ENCODE results near the gene FAM89A. TPM values are rescaled to one million over a fixed set of nuclear protein-coding genes. Genes with fewer than 3 reads are reported as not detected.
A peak's percentile ranks its signal among the peaks of the same experiment; 100 is the strongest.
"Not testable (repeated sequence)": the region's sequence is repeated elsewhere in the genome, so short reads cannot be mapped to it uniquely, and the experiment has no call there.

Gene FAM89A
- total RNA-seq, 1 donor from 2014 or later, result 56.7 TPM

DNA sequence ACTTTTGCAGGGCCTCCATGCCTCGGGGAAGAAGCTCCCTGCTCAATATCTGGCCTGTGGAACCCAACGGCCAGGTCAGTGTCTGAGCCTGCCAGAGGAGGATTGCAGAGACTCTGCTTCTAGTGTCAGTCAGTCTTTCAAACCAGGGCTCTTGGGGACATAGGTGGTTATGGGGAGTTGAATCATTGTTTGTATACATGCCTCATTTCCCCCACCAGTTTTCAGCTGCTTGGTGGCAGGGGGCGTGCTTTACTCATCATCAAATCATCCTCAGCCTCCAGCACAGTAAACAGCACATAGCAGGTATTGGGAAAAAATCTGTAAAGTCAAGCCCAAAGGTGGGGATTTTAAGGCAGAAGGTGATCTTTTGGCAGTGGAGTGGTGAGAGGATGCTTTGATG lies 17.4 kb upstream of the FAM89A start:
- no peak for DNase-seq (ENCODE audit: low read depth in 2 of 2)

- no peak for DNase-seq (ENCODE audit: low read depth in 2 of 2)
These were observed 15.2 kb upstream of the FAM89A start for GRCh38 chr1:231055271-231055670.

GRCh38 chr1:231053493-231054162 lies 13.6 kb upstream of the FAM89A start:
- peak; percentile 74 to 86 for DNase-seq (ENCODE audit: low read depth in 2 of 2)

DNA sequence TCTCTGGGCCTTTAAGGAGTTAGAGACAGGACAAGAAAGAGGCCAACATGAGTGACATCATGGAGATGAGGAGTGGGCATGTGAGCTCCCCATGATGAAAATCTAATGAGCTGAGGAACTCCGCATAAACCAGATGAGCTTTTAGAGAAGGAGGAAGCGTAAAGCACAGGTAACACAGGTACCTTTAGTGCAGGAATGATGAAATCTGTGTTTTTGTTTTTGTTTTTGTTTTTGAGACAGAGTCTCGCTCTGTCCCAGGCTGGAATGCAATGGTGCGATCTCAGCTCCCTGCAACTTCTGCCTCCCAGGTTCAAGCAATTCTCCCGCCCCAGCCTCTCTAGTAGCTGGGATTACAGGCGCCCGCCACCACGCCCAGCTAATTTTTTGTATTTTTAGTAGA lies 12.7 kb upstream of the FAM89A start:
- DNase-seq (ENCODE audit: low read depth in 2 of 2), result no peak

- DNase-seq (ENCODE audit: low read depth in 2 of 2), result not testable (repeated sequence)
These were observed 10.9 kb upstream of the FAM89A start for GRCh38 chr1:231050932-231051331.

- no peak for DNase-seq (ENCODE audit: low read depth in 2 of 2)
These were observed 10.3 kb upstream of the FAM89A start for GRCh38 chr1:231050395-231050794.

GRCh38 chr1:231049121-231049979 lies 9.3 kb upstream of the FAM89A start:
- DNase-seq (ENCODE audit: low read depth in 2 of 2), result no peak

GRCh38 chr1:231048419-231048818 lies 8.4 kb upstream of the FAM89A start:
- not testable (repeated sequence) for DNase-seq (ENCODE audit: low read depth in 2 of 2)

DNA sequence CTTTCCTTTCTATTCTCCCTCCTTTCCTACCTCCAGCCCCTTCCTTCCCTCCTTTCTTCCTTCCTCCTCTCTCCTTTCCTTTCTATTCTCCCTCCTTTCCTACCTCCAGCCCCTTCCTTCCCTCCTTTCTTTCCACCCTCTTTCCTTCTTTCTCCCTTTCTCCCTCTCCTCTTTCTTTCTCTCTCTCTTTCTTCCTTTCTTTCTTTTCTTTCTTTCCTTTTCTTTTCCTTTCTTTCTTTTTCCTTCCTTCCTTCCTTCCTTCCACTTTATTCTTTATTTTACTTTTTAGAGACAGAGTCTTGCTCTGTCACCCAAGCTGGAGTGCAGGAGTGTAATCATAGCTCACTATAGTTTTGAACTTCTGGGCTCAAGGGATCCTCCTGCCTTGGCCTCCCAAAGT lies 7.5 kb upstream of the FAM89A start:
- not testable (repeated sequence) for DNase-seq (ENCODE audit: low read depth in 2 of 2)

GRCh38 chr1:231046730-231047395 lies 6.8 kb upstream of the FAM89A start:
- no peak for DNase-seq (ENCODE audit: low read depth in 2 of 2)

DNA sequence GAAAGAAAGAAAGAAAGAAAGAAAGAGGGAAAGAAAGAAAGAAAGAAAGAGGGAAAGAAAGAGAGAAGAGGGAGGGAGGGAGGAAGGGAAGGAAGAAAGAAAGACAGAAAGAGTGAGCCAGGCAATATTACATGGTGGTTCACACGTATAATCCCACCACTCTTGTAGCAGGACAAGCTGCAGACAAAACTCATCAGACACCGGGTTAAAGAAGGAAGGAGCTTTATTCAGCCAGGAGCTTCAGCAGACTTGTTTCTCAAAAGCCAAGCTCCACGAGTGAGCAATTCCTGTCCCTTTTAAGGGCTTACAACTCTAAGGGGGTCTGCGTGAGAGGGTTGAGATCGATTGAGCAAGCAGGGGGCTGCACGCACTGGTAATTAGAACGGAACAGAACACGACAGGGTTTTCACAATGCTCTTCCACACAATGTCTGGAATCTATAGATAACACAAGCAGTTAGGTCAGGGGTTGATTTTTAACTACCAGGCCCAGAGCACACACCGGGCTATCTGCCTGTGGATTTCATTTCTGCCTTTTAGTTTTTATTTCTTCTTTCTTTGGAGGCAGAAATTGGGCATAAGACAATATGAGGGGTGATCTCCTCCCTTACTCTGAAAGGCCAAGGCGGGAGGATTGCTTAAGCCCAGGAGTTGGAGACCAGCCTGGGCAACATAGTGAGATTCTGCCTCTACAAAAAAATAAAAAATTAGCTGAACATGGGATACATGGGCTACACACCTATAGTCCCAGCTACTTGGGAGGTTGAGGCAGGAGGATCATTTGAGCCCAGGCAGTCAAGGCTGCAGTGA lies 6.1 kb upstream of the FAM89A start:
- not testable (repeated sequence) for DNase-seq (ENCODE audit: low read depth in 2 of 2)

GRCh38 chr1:231045286-231045685 lies 5.2 kb upstream of the FAM89A start:
- no peak for DNase-seq (ENCODE audit: low read depth in 2 of 2)

DNA sequence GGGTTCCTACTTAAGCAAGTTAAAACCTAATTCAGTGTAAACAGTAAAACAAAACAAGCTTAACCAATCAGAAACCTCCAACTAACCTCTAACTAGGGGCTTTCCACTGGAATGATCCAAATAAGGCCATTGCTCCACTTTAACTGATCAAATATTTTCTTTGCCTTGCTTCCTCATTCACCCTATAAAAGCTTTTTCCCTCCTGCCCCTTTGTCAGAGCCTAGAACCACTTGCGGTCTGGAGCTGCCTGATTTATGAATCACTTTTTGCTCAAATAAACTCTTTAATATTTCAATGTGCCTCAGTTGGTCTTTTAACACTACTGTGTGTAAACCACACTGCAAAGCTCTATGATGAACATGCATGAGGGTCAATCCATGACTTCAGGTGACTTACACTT lies 4.5 kb upstream of the FAM89A start:
- no peak for DNase-seq (ENCODE audit: low read depth in 2 of 2)

GRCh38 chr1:231041719-231042261 lies 1.7 kb upstream of the FAM89A start:
- no peak for DNase-seq (ENCODE audit: low read depth in 2 of 2)

DNA sequence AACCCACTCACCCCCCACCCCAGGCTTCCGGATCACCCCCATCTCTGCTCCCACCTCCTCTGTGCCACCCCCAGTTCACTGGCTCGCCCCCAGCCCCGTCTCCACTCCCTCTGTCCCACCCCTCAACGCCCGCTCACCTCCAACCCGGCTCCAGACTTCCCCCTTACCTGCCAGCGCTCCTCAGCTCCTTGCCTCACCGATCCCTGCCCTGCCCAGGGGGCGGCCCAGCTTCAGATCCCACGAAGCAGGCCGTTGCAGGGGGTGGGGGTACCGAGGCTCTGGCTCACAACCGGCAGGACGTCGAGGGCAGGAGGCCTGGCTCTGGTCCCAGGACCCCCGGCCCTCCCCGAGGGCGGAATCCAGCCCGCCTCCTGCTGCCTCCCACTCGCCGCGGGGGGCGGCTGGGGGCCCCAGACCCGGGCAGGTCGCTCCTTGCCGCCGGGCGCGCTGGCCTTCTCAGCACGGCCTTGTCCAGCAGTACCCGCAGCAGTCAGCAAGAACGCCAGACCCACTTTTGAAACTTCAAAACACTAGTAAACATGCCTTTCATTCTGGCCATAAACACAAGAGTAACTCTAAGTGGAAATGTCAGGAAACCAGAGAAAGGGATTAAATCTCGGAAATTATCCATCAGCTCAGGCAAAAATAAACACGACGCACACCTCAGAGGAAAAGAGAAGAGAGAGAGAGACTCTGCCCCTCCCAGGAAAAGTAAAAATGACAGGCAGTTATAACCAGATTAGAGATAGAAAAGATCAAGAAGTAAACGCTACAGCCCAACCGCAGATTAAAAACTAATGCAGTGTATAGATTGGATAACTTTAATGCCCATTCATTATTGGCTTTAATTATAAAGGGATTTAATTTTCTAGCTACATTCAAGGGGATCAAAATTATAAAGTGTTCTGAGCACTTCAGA lies 1.0 kb upstream of the FAM89A start:
- DNase-seq (ENCODE audit: low read depth in 2 of 2), result no peak

- DNase-seq (ENCODE audit: low read depth in 2 of 2), result peak; percentile 35 to 52
These were observed 664 bp downstream of the FAM89A start for GRCh38 chr1:231039161-231040018.

- no peak for DNase-seq (ENCODE audit: low read depth in 2 of 2)
These were observed 2.2 kb downstream of the FAM89A start for GRCh38 chr1:231037585-231038517.

- DNase-seq (ENCODE audit: low read depth in 2 of 2), result no peak
These were observed 3.6 kb downstream of the FAM89A start for GRCh38 chr1:231036416-231036815.

Data from lung microvascular endothelial cell (primary cell).